Measurements from ENCODE around the gene TFDP1. TPM values are rescaled to one million over a fixed set of nuclear protein-coding genes. Genes with fewer than 3 reads are reported as not detected.

TFDP1 gene
- total RNA-seq, 1 experiment from 2014 or later: 31.4 TPM

- no peak for TF ChIP-seq CTCF (IDR thresholded peaks at IDR 0.05; ENCODE audit: unreplicated experiment)
- H3K27me3 Mint-ChIP-seq (ENCODE audit: unreplicated experiment): no peaks in the 10 kb centered on the region
- H3K9me3 Mint-ChIP-seq (ENCODE audit: low read depth, unreplicated experiment): peaks cover 5% of the 10 kb centered on the region
- no TSS peak for BruUV-seq (replicated peaks)
- CTCF ChIA-PET: no interaction called here
- DNase-seq: no peak
- no peak overlapping the region for H3K27ac Mint-ChIP-seq (ENCODE audit: unreplicated experiment)
- intact Hi-C loops (cut with micrococcal nuclease; ENCODE audit: unreplicated experiment): no loop called here
- H3K4me3 Mint-ChIP-seq (ENCODE audit: low read depth, unreplicated experiment): no peak overlapping the region
- H3K36me3 Mint-ChIP-seq (ENCODE audit: insufficient read depth, unreplicated experiment): no peaks in the 10 kb centered on the region
- no peaks in the 10 kb centered on the region for H3K4me1 Mint-ChIP-seq (ENCODE audit: low read depth, unreplicated experiment)
Observed at GRCh38 chr13:113659337-113659736, 74.8 kb downstream of the TFDP1 start.

DNA sequence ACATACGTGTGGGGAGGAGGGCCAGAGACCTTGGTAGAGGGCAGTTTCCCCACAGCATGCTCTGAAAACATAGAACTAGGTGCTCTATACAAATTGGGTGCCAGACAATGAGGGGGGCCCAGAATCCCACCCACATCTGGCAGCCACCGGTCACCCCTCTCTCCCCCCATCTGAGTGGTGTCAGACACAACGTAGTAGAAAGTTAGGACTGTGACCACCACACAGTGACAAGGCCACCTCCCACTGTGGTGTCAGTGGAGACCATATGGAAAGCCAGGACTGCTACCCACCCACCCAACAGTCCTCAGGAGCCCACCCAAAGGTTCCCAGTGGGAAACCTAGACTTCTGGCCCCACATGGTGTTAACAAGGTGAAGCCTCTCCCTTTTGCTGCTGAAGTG, 75.5 kb downstream of the TFDP1 start:
- DNase-seq: no peak
- no peaks in the 10 kb centered on the region for H3K36me3 Mint-ChIP-seq (ENCODE audit: insufficient read depth, unreplicated experiment)
- H3K27ac Mint-ChIP-seq (ENCODE audit: unreplicated experiment): no peak overlapping the region
- H3K4me3 Mint-ChIP-seq (ENCODE audit: low read depth, unreplicated experiment): no peak overlapping the region
- intact Hi-C loops (cut with micrococcal nuclease; ENCODE audit: unreplicated experiment): no loop called here
- H3K27me3 Mint-ChIP-seq (ENCODE audit: unreplicated experiment): peaks cover 7% of the 10 kb centered on the region
- no peaks in the 10 kb centered on the region for H3K4me1 Mint-ChIP-seq (ENCODE audit: low read depth, unreplicated experiment)
- peaks cover 5% of the 10 kb centered on the region for H3K9me3 Mint-ChIP-seq (ENCODE audit: low read depth, unreplicated experiment)
- CTCF ChIA-PET: no interaction called here
- no TSS peak for BruUV-seq (replicated peaks)
- TF ChIP-seq CTCF (IDR thresholded peaks at IDR 0.05; ENCODE audit: unreplicated experiment): no peak

- CTCF ChIA-PET: no interaction called here
- BruUV-seq (replicated peaks): no TSS peak
- Mint-ChIP-seq H3K36me3 (ENCODE audit: insufficient read depth, unreplicated experiment) (no peaks in the 10 kb centered on the region), H3K9me3 (ENCODE audit: low read depth, unreplicated experiment) (peaks cover 5% of the 10 kb centered on the region), H3K27me3 (ENCODE audit: unreplicated experiment) (peaks cover 12% of the 10 kb centered on the region), H3K4me1 (ENCODE audit: low read depth, unreplicated experiment) (no peaks in the 10 kb centered on the region), H3K27ac (ENCODE audit: unreplicated experiment) (no peak overlapping the region), H3K4me3 (ENCODE audit: low read depth, unreplicated experiment) (no peak overlapping the region)
- intact Hi-C loops (cut with micrococcal nuclease; ENCODE audit: unreplicated experiment): no loop called here
- no peak for DNase-seq
- TF ChIP-seq CTCF (IDR thresholded peaks at IDR 0.05; ENCODE audit: unreplicated experiment): no peak
Observed at GRCh38 chr13:113661509-113661908, 77.0 kb downstream of the TFDP1 start.

DNA sequence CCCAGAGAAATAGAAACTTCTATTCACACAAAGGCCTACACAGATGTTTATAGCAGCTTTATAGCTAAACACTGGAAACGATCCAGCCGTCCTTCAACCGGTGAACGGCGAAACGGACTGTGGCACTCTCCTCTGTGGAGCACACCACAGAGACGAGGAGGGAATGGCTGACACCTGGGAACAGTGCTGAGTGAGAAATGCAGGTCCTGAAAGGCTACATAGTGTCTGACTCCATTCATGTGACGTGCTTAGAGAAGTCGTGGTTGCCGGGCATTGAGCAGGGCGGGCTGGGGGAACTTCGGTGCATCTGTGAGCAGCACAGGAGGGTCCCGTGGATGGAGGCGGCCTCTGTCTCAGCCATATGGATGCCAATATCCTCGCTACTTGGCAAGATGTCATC, 79.4 kb downstream of the TFDP1 start:
- BruUV-seq (replicated peaks): no TSS peak
- CTCF ChIA-PET: no interaction called here
- no peak for TF ChIP-seq CTCF (IDR thresholded peaks at IDR 0.05; ENCODE audit: unreplicated experiment)
- intact Hi-C loops (cut with micrococcal nuclease; ENCODE audit: unreplicated experiment): no loop called here
- DNase-seq: no peak
- no peaks in the 10 kb centered on the region for H3K36me3 Mint-ChIP-seq (ENCODE audit: insufficient read depth, unreplicated experiment)
- no peaks in the 10 kb centered on the region for H3K4me1 Mint-ChIP-seq (ENCODE audit: low read depth, unreplicated experiment)
- H3K27me3 Mint-ChIP-seq (ENCODE audit: unreplicated experiment): peaks cover 12% of the 10 kb centered on the region
- no peak overlapping the region for H3K4me3 Mint-ChIP-seq (ENCODE audit: low read depth, unreplicated experiment)
- peaks cover 5% of the 10 kb centered on the region for H3K9me3 Mint-ChIP-seq (ENCODE audit: low read depth, unreplicated experiment)
- no peak overlapping the region for H3K27ac Mint-ChIP-seq (ENCODE audit: unreplicated experiment)

All from Calu3 (cell line).